ENCODE measurements around the gene RBMS3. TPM values are rescaled to one million over a fixed set of nuclear protein-coding genes. Genes with fewer than 3 reads are reported as not detected.

RBMS3 gene
- total RNA-seq, 1 donor from 2014 or later, result 65.1 TPM

GRCh38 chr3:29583861-29584260, 303.0 kb downstream of the RBMS3 start:
- peaks cover 1% of the 10 kb centered on the region for H3K27me3 Mint-ChIP-seq (ENCODE audit: unreplicated experiment)
- no peaks in the 10 kb centered on the region for H3K9me3 Mint-ChIP-seq (ENCODE audit: unreplicated experiment)
- H3K4me3 Mint-ChIP-seq (ENCODE audit: unreplicated experiment), result no peak overlapping the region
- no peak for TF ChIP-seq CTCF (IDR thresholded peaks at IDR 0.05; ENCODE audit: partially characterized antibody, unreplicated experiment)
- H3K27ac Mint-ChIP-seq (ENCODE audit: unreplicated experiment), result no peak overlapping the region
- H3K36me3 Mint-ChIP-seq (ENCODE audit: unreplicated experiment), result no peaks in the 10 kb centered on the region
- peaks cover 16% of the 10 kb centered on the region for H3K4me1 Mint-ChIP-seq (ENCODE audit: low read depth, unreplicated experiment)
- DNase-seq, result no peak

GRCh38 chr3:29585368-29585767, 304.5 kb downstream of the RBMS3 start:
- Mint-ChIP-seq H3K9me3 (ENCODE audit: unreplicated experiment) (no peaks in the 10 kb centered on the region), H3K4me1 (ENCODE audit: low read depth, unreplicated experiment) (peaks cover 16% of the 10 kb centered on the region), H3K36me3 (ENCODE audit: unreplicated experiment) (no peaks in the 10 kb centered on the region), H3K27ac (ENCODE audit: unreplicated experiment) (no peak overlapping the region), H3K4me3 (ENCODE audit: unreplicated experiment) (no peak overlapping the region), H3K27me3 (ENCODE audit: unreplicated experiment) (peaks cover 1% of the 10 kb centered on the region)
- DNase-seq, result no peak
- no peak for TF ChIP-seq CTCF (IDR thresholded peaks at IDR 0.05; ENCODE audit: partially characterized antibody, unreplicated experiment)

- DNase-seq, result no peak
- H3K4me3 Mint-ChIP-seq (ENCODE audit: unreplicated experiment), result no peak overlapping the region
- TF ChIP-seq CTCF (IDR thresholded peaks at IDR 0.05; ENCODE audit: partially characterized antibody, unreplicated experiment), result no peak
- no peaks in the 10 kb centered on the region for H3K36me3 Mint-ChIP-seq (ENCODE audit: unreplicated experiment)
- H3K4me1 Mint-ChIP-seq (ENCODE audit: low read depth, unreplicated experiment), result peaks cover 15% of the 10 kb centered on the region
- H3K27ac Mint-ChIP-seq (ENCODE audit: unreplicated experiment), result no peak overlapping the region
- H3K27me3 Mint-ChIP-seq (ENCODE audit: unreplicated experiment), result peaks cover 1% of the 10 kb centered on the region
- no peaks in the 10 kb centered on the region for H3K9me3 Mint-ChIP-seq (ENCODE audit: unreplicated experiment)
These were observed 306.5 kb downstream of the RBMS3 start for GRCh38 chr3:29587340-29587739.

GRCh38 chr3:29590012-29590411, 309.1 kb downstream of the RBMS3 start:
- Mint-ChIP-seq H3K4me1 (ENCODE audit: low read depth, unreplicated experiment) (peaks cover 15% of the 10 kb centered on the region), H3K27ac (ENCODE audit: unreplicated experiment) (no peak overlapping the region), H3K36me3 (ENCODE audit: unreplicated experiment) (no peaks in the 10 kb centered on the region), H3K4me3 (ENCODE audit: unreplicated experiment) (no peak overlapping the region), H3K27me3 (ENCODE audit: unreplicated experiment) (peaks cover 1% of the 10 kb centered on the region), H3K9me3 (ENCODE audit: unreplicated experiment) (no peaks in the 10 kb centered on the region)
- DNase-seq, result no peak
- no peak for TF ChIP-seq CTCF (IDR thresholded peaks at IDR 0.05; ENCODE audit: partially characterized antibody, unreplicated experiment)

- H3K4me1 Mint-ChIP-seq (ENCODE audit: low read depth, unreplicated experiment), result peaks cover 15% of the 10 kb centered on the region
- TF ChIP-seq CTCF (IDR thresholded peaks at IDR 0.05; ENCODE audit: partially characterized antibody, unreplicated experiment), result no peak
- no peak for DNase-seq
These were observed 309.6 kb downstream of the RBMS3 start for GRCh38 chr3:29590461-29590860.

More at GRCh38 chr3:29590461-29590860, 309.6 kb downstream of the RBMS3 start:
- H3K27ac Mint-ChIP-seq (ENCODE audit: unreplicated experiment), result no peak overlapping the region
- peaks cover 1% of the 10 kb centered on the region for H3K27me3 Mint-ChIP-seq (ENCODE audit: unreplicated experiment)
- no peaks in the 10 kb centered on the region for H3K36me3 Mint-ChIP-seq (ENCODE audit: unreplicated experiment)
- H3K9me3 Mint-ChIP-seq (ENCODE audit: unreplicated experiment), result no peaks in the 10 kb centered on the region
- H3K4me3 Mint-ChIP-seq (ENCODE audit: unreplicated experiment), result no peak overlapping the region
